OCI-LY7 (cell line): Measurements from ENCODE around the gene PPP6R3.

Experiments
- EZH2phosphoT487 ChIP-seq: fragments of 200-600 bp; sonication (generic); IDR thresholded peaks from 2 replicates; pipeline ENCODE4 v1.6.1; 2018; ENCODE audit warnings: low read depth, borderline replicate concordance, mild to moderate bottlenecking, mixed run types, antibody characterized with exemption, low read length, moderate library complexity, mixed read lengths
- TF ChIP-seq, protein P1 (sequence below): fragments of 200-600 bp; sonication (generic); conservative IDR thresholded peaks from 2 replicates; pipeline ENCODE4 v1.5.1; 2014; ENCODE audit warnings: mild to moderate bottlenecking, antibody characterized with exemption, low read length, moderate library complexity, mixed read lengths

DNA sequence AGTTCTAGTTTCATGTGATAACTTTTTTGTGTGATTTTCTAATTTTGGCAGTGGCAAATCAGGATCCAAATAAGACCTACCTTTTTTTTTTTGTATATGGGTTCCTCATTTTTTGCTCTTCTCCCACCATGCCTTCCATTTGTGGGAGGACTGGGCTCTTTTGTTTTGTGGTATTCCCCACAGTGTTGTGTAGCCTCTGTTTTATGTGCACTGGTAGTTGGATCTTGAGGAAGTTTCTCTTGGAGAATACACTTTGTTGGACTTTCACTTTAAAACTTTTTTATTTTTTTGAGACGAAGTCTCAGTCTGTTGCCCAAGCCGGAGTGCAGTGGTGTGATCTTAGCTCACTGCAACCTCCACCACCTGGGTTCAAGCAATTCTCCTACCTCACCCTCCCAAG is 39.7 kb downstream of the PPP6R3 start:
- TF ChIP-seq, protein P1, sequence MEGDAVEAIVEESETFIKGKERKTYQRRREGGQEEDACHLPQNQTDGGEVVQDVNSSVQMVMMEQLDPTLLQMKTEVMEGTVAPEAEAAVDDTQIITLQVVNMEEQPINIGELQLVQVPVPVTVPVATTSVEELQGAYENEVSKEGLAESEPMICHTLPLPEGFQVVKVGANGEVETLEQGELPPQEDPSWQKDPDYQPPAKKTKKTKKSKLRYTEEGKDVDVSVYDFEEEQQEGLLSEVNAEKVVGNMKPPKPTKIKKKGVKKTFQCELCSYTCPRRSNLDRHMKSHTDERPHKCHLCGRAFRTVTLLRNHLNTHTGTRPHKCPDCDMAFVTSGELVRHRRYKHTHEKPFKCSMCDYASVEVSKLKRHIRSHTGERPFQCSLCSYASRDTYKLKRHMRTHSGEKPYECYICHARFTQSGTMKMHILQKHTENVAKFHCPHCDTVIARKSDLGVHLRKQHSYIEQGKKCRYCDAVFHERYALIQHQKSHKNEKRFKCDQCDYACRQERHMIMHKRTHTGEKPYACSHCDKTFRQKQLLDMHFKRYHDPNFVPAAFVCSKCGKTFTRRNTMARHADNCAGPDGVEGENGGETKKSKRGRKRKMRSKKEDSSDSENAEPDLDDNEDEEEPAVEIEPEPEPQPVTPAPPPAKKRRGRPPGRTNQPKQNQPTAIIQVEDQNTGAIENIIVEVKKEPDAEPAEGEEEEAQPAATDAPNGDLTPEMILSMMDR: no peak
- no peak for TF ChIP-seq EZH2phosphoT487
